GM18870 (cell line): ENCODE results near the gene KLK12.

Source experiments
- ATAC-seq: cut with Tn5 transposase; IDR thresholded peaks from one replicate; pipeline ENCODE4 v1.9.1; 2021; ENCODE audit warnings: moderate library complexity; ENCODE audit not compliant: unreplicated experiment

KLK12 gene

GRCh38 chr19:50983625-50984292 is 51.0 kb downstream of the KLK12 start, which contains the start of gene KLK7:
Gene KLK7, minus strand, starts transcription at chr19:50983917. Its CDS starts 1,518 bp downstream, at chr19:50982399.
- no peak for ATAC-seq

DNA sequence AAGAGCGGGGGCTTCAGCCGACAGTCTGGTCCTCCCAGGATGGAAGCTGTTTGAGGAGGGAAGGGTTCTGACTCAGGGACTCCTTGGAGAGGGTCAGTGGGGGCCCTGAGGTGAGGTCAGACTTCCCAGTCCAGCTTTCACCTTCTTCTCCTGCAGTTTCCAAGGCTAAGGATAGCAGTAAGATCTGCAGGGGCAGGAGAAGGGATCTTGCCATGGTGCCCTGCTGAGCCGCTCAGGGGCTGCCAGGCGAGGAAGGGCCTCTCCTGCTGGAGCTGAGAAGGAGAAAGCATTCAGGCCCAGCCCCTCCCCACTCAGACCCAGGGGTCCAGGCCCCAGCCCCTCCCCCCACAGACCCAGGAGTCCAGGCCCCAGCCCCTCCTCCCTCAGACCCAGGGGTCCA is 52.6 kb downstream of the KLK12 start:
- ATAC-seq: no peak

DNA sequence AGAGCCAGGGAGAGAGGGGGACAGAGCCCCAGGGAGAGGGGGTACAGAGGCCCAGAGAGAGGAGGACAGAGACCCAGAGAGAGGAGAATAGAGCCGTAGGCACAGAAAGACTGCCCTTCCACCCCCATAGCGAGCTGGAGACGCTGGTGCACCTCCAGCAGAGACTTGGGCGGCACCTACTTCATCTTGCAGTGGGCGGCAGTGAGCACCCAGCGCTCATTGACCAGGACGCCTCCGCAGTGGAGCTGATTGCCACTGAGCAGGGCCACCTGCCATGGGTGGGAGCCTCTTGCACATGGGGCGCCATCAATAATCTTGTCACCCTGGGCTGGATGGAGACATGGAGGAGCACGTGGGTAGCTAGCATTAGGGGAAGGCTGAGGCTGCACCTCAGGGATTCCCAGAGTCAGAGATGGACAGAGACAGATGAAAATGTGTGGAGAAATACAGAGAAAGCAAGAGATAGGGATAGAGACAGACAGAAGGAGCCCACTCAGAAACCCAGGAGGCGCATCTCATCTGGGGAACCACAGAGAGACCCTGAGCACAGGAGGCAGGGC is 53.1 kb downstream of the KLK12 start:
- ATAC-seq: no peak

- ATAC-seq: no peak
Observed at GRCh38 chr19:50980208-50980607, 54.6 kb downstream of the KLK12 start.

DNA sequence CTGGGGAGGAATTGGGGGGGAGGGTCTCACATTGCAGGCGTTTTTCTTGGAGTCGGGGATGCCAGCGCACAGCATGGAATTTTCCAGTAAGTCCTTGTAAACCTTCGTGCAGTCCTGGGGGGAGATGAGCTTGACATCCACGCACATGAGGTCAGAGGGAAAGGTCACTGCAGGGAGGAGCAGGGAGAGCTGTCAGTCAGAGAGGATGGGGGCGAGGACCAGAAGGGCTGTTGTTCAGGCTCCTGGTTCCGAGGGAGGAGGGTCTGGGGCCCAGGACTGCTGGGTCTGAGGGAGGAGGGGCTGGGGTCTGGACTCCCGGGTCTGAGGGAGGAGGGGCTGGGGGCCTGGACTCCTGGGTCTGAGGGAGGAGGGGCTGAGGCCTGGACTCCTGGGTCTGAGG is 55.0 kb downstream of the KLK12 start:
- no peak for ATAC-seq
